Endothelial cell of umbilical vein (primary cell): Measurements from ENCODE around the gene CTBP1. TPM values are rescaled to one million over a fixed set of nuclear protein-coding genes. Genes with fewer than 3 reads are reported as not detected.

Experiments
- BruUV-seq: library from RNA; stranded (reverse); fragments of 400-500 nt; replicated peaks from 2 replicates; lab custom pipeline; 2021; lab: Mats Ljungman, UMichigan
- CTCF ChIA-PET: fragments of 300-600, 350-600 bp; sonication (Branson Sonifier 250); formaldehyde crosslinking; loops from one replicate; lab custom pipeline; 2021; ENCODE audit warnings: antibody characterized with exemption, inconsistent platforms; lab: Charles Lee
- POLR2A ChIA-PET: fragments of 300-600, 350-600 bp; sonication (Branson Sonifier 250); formaldehyde crosslinking; loops from one replicate; lab custom pipeline; 2021; ENCODE audit warnings: antibody characterized with exemption, inconsistent platforms; lab: Charles Lee
- DNase-seq: peaks from one replicate; pipeline ENCODE4 v3.0.0-alpha.2; 2011; ENCODE audit warnings: low read depth, low spot score
- FAIRE-seq: peaks from 2 replicates; lab custom pipeline; 2011; peaks lifted over from hg19 to GRCh38; lab: Jason Lieb, UNC
- H2AFZ ChIP-seq: 2 replicates; pipeline ENCODE4 v1.6.0; 2012; ENCODE audit warnings: low read depth, low read length, control low read depth, inconsistent platforms
- H3K27ac ChIP-seq: 2 replicates; pipeline ENCODE4 v1.5.1; 2011; ENCODE audit warnings: low read depth, mild to moderate bottlenecking, control low read depth, low read length, moderate library complexity; ENCODE audit not compliant: insufficient read depth
- H3K27me3 ChIP-seq, 2 experiments: 2 replicates each; pipeline versions ENCODE4 v1.6.0 to v1.6.1; 2011; ENCODE audit warnings: low read length in 2 of 2, mixed read lengths in 1 of 2; ENCODE audit not compliant: control insufficient read depth in 2 of 2, insufficient read depth in 2 of 2
- H3K36me3 ChIP-seq, 2 experiments: 2 replicates in 1 of 2; 3 replicates in 1 of 2; pipeline ENCODE4 v1.5.1; 2011; ENCODE audit warnings: low read length in 2 of 2, mild to moderate bottlenecking in 1 of 2, moderate library complexity in 1 of 2; ENCODE audit not compliant: control insufficient read depth in 2 of 2, insufficient read depth in 2 of 2; ENCODE audit errors: extremely low read depth in 1 of 2
- H3K4me1 ChIP-seq: 3 replicates; pipeline ENCODE4 v1.5.1; 2011; ENCODE audit warnings: mild to moderate bottlenecking, low read length; ENCODE audit not compliant: control insufficient read depth, insufficient read depth; ENCODE audit errors: extremely low read depth
- H3K4me2 ChIP-seq: 2 replicates; pipeline ENCODE4 v1.6.1; 2011; ENCODE audit warnings: low read length, control low read depth, mixed read lengths; ENCODE audit not compliant: insufficient read depth
- H3K4me3 ChIP-seq, 3 experiments: fragments of 200-600 bp in 1 of 3; sonication (generic), shearing (Covaris generic) in 1 of 3; replicated peaks in 1 of 3; 2 replicates each; pipeline ENCODE4 v1.5.1; 2011 to 2016; ENCODE audit warnings: control low read depth in 3 of 3, low read length in 3 of 3, mild to moderate bottlenecking in 2 of 3, inconsistent platforms in 1 of 3, low read depth in 1 of 3, moderate library complexity in 1 of 3; ENCODE audit not compliant: insufficient read depth in 1 of 3
- H3K79me2 ChIP-seq: 2 replicates; pipeline ENCODE4 v1.6.0; 2012; ENCODE audit warnings: low read length, inconsistent platforms; ENCODE audit not compliant: control insufficient read depth, insufficient read depth
- H3K9ac ChIP-seq: replicated peaks from 2 replicates; pipeline ENCODE3; 2011; ENCODE audit warnings: low read length, control low read depth; ENCODE audit not compliant: insufficient read depth; ENCODE audit errors: extremely low read depth
- H3K9me1 ChIP-seq: replicated peaks from 3 replicates; pipeline ENCODE4 v1.6.0; 2011; ENCODE audit warnings: mild to moderate bottlenecking, low read length; ENCODE audit not compliant: control insufficient read depth, insufficient read depth; ENCODE audit errors: extremely low read depth
- H3K9me3 ChIP-seq: replicated peaks from 2 replicates; pipeline ENCODE4 v1.5.1; 2012; ENCODE audit warnings: low read length, inconsistent platforms; ENCODE audit not compliant: control insufficient read depth, insufficient read depth
- H4K20me1 ChIP-seq: replicated peaks from 2 replicates; pipeline ENCODE3; 2011; ENCODE audit warnings: mild to moderate bottlenecking, low read length; ENCODE audit not compliant: control insufficient read depth, insufficient read depth; ENCODE audit errors: extremely low read depth
- CTCF ChIP-seq, 2 donors: IDR thresholded peaks; 1 replicate in 1 of 2; 2 replicates in 1 of 2; pipeline ENCODE4 v1.5.1; 2011; ENCODE audit warnings: low read length in 2 of 2, mild to moderate bottlenecking in 2 of 2, moderate library complexity in 2 of 2, control low read depth in 1 of 2, inconsistent platforms in 1 of 2, low read depth in 1 of 2; ENCODE audit not compliant: insufficient read depth in 1 of 2; ENCODE audit errors: extremely low read depth in 1 of 2
- EZH2 ChIP-seq: IDR thresholded peaks from 2 replicates; pipeline ENCODE4 v1.6.1; 2012; ENCODE audit warnings: borderline replicate concordance, low read depth, mild to moderate bottlenecking, moderate library complexity, low read length, inconsistent platforms; ENCODE audit not compliant: severe bottlenecking
- FOS ChIP-seq: IDR thresholded peaks from 2 replicates; pipeline ENCODE4 v1.6.1; 2011; ENCODE audit warnings: mild to moderate bottlenecking, low read length, moderate library complexity, borderline replicate concordance; ENCODE audit not compliant: insufficient read depth
- GATA2 ChIP-seq: IDR thresholded peaks from 2 replicates; pipeline ENCODE4 v1.7.0; 2011; ENCODE audit warnings: low read depth, mild to moderate bottlenecking, moderate library complexity, mixed read lengths, low read length; ENCODE audit not compliant: insufficient read length, insufficient read depth
- JUN ChIP-seq: IDR thresholded peaks from 2 replicates; pipeline ENCODE4 v1.6.1; 2011; ENCODE audit warnings: borderline replicate concordance, low read depth; ENCODE audit not compliant: insufficient read length, insufficient read depth
- MAX ChIP-seq: IDR thresholded peaks from 2 replicates; pipeline ENCODE4 v1.6.1; 2011; ENCODE audit not compliant: insufficient read depth, insufficient read length
- MYC ChIP-seq: IDR thresholded peaks from one replicate; pipeline ENCODE4 v1.6.1; 2011; ENCODE audit warnings: mild to moderate bottlenecking, low read depth, low read length
- POLR2A ChIP-seq: IDR thresholded peaks from 2 replicates; pipeline ENCODE4 v1.6.1; 2012; ENCODE audit warnings: low read depth, mild to moderate bottlenecking, control low read depth, low read length
- POLR2AphosphoS5 ChIP-seq: IDR thresholded peaks from 2 replicates; pipeline ENCODE4 v1.6.1; 2012; ENCODE audit warnings: low read depth, mild to moderate bottlenecking, control low read depth, low read length, moderate library complexity; ENCODE audit not compliant: insufficient read depth
- dilution Hi-C: fragments of 300-500 bp; cut with MboI; formaldehyde crosslinking; loops from one replicate; pipeline ENCODE4 v1.15.0; 2019; ENCODE audit warnings: low sequenced_read_pairs; ENCODE audit not compliant: extremely low pct_ligation_motif_present
- intact Hi-C: fragments of 100-400 bp; cut with micrococcal nuclease; formaldehyde crosslinking; loops from one replicate; pipeline ENCODE4 v1.10.0; 2022
- polyA plus RNA-seq, 4 experiments: library from polyadenylated mRNA; depleted of rRNA in 3 of 4; stranded (reverse) in 3 of 4; unstranded in 1 of 4; fragments of >200 nt; gene quantifications; 2 replicates each; pipeline versions ENCODE4 v1.2.1 to v1.2.3, GENCODE V29; 2011 to 2012; ENCODE audit warnings: missing spikeins in 1 of 4
- total RNA-seq: library from RNA; stranded (reverse); gene quantifications from 2 replicates; pipeline ENCODE4 v1.2.3, GENCODE V29; 2021

Gene CTBP1
- total and polyA plus RNA-seq, 2 donors (not counting 3 experiments of a cell fraction or from before 2014, with no cell fraction given): 165 to 167 TPM

GRCh38 chr4:1265351-1265750 lies 16.4 kb upstream of the CTBP1 start:
- BruUV-seq: no TSS peak
- DNase-seq (no peak), FAIRE-seq (no peak)
- no peaks in the 10 kb centered on the region for H3K27me3 ChIP-seq
- no peak overlapping the region for H2AFZ ChIP-seq
- ChIA-PET CTCF (interaction anchor here (1.0 to 5.6 kb wide), 5 partner anchors 8 to 135 kb away, joined by 3 to 78 read pairs (median 3); no protein-coding TSS in a partner anchor), POLR2A (no interaction called here)
- no peaks in the 10 kb centered on the region for H3K36me3 ChIP-seq
- H3K9me1 ChIP-seq: no peaks in the 10 kb centered on the region
- H3K27ac ChIP-seq: no peak overlapping the region
- dilution Hi-C loops (no loop called here), intact Hi-C loops (no loop called here)
- no peak for TF ChIP-seq EZH2
- no peak for TF ChIP-seq JUN
- TF ChIP-seq MYC: no peak
- no peak for TF ChIP-seq FOS
- TF ChIP-seq POLR2A: no peak
- no peak for TF ChIP-seq MAX
- TF ChIP-seq POLR2AphosphoS5: no peak
- no peak for TF ChIP-seq CTCF (IDR thresholded peaks at IDR 0.05; ENCODE audit: extremely low read depth in 1 of 2, insufficient read depth in 1 of 2, low read depth in 1 of 2, low read length in 2 of 2)
- no peak for TF ChIP-seq GATA2
- H4K20me1 ChIP-seq: no peaks in the 10 kb centered on the region
- no peak overlapping the region for H3K9ac ChIP-seq
- H3K4me1 ChIP-seq: no peaks in the 10 kb centered on the region
- H3K79me2 ChIP-seq: no peaks in the 10 kb centered on the region
- no peak overlapping the region for H3K4me3 ChIP-seq
- H3K9me3 ChIP-seq: no peaks in the 10 kb centered on the region
- no peak overlapping the region for H3K4me2 ChIP-seq
